ENCODE data around the gene PRR30. TPM values are rescaled to one million over a fixed set of nuclear protein-coding genes. Genes with fewer than 3 reads are reported as not detected.

PRR30 gene
- total RNA-seq, 3 donors from 2014 or later (not counting 1 experiment from before 2014, with no cell fraction given): not detected

DNA sequence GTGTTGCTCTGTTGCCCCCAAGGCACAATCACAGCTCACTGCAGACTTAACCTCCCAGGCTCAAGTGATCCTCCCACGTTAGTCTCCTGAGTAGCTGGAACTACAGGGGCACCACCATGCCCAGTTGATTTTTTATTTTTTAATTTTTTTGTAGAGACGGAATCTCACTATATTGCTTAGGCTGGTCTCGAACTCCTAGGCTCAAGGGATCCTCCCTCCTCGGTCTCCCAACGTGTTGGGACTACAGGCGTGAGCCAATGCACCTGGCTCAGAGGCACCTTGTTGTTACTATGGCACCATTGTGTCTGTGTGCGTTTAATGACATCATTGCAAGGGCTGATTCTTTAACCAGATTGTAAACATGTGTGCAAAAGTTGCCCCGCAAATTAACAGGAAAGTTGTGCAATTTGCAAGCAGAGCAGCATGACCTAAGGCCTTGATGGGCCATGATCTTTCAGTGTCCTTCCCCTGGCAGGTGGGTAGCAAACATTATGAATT, 32.2 kb upstream of the PRR30 start:
- Mint-ChIP-seq H3K27me3 (ENCODE audit: low read depth in 2 of 2) (peaks cover 7 to 9% of the 10 kb centered on the region in 2 donors), H3K9me3 (no peaks in the 10 kb centered on the region), H3K27ac (no peak overlapping the region), H3K4me3 (no peak overlapping the region), H3K36me3 (no peaks in the 10 kb centered on the region), H3K4me1 (peaks cover 0 to 5% of the 10 kb centered on the region in 2 donors)
- no peak for DNase-seq
- Histone ChIP-seq H3K27me3 (ENCODE audit: control insufficient read depth, insufficient read depth, low read length) (no peaks in the 10 kb centered on the region), H3K27ac (ENCODE audit: low read length) (no peak overlapping the region), H3K9me3 (ENCODE audit: control insufficient read depth, insufficient read depth, low read length) (no peaks in the 10 kb centered on the region), H3K4me1 (ENCODE audit: control insufficient read depth, insufficient read depth, low read length) (peaks cover 6% of the 10 kb centered on the region), H3K36me3 (ENCODE audit: control insufficient read depth, insufficient read depth, low read length) (no peaks in the 10 kb centered on the region), H3K4me3 (ENCODE audit: low read length) (no peak overlapping the region)
- intact Hi-C loops (cut with micrococcal nuclease): loop anchor here (5.0 kb wide), 1 partner anchor 111 kb away; the partner anchor contains the start of gene TRIM54
- WGBS (ENCODE audit: insufficient coverage): 88% methylated on average over 8 of the region's 8 CpGs
- TF ChIP-seq, protein P1, sequence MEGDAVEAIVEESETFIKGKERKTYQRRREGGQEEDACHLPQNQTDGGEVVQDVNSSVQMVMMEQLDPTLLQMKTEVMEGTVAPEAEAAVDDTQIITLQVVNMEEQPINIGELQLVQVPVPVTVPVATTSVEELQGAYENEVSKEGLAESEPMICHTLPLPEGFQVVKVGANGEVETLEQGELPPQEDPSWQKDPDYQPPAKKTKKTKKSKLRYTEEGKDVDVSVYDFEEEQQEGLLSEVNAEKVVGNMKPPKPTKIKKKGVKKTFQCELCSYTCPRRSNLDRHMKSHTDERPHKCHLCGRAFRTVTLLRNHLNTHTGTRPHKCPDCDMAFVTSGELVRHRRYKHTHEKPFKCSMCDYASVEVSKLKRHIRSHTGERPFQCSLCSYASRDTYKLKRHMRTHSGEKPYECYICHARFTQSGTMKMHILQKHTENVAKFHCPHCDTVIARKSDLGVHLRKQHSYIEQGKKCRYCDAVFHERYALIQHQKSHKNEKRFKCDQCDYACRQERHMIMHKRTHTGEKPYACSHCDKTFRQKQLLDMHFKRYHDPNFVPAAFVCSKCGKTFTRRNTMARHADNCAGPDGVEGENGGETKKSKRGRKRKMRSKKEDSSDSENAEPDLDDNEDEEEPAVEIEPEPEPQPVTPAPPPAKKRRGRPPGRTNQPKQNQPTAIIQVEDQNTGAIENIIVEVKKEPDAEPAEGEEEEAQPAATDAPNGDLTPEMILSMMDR (IDR thresholded peaks at IDR 0.05): no peak
- ATAC-seq: no peak

DNA sequence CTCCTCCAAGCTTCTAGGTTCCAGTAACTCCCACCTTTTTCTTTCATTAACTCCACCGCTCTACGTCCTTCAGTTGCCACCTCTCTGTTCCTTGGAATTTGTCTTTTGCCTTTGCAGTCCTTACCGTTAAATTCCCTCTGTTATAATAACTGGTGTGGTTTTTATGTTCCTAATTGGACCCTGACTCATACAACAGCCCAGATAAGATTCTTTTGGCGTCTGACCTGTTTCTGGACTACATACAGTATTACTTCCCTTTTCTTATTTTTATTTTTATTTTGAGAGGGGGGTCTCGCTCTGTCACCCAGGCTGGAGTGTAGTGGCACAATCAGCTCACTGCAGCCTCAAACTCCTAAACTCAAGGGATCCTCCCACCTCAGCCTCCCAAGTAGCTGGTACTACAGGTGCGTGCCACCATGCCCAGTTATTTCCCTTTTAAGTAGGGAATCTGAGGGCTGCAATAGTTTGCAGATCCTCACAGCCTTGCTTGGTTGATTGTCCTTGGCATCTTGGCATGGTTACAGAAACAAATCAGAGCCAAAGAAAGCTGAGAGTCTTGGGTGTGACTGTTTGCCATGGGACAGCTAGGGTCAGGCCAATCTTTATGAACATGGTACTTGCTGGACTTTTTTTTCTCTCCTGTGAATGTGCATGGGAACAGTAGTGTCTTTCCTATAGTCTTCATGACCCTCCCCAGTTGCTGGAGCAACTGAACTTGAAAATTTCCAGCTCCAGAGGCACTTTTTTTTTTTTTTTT, 31.5 kb upstream of the PRR30 start:
- peaks cover 6 to 7% of the 10 kb centered on the region in 2 donors for H3K27me3 Mint-ChIP-seq (ENCODE audit: low read depth in 2 of 2)
- no peak overlapping the region for H3K4me3 Mint-ChIP-seq
- TF ChIP-seq, protein P1 (IDR thresholded peaks at IDR 0.05): no peak
- intact Hi-C loops (cut with micrococcal nuclease): loop anchor here (5.0 kb wide), 1 partner anchor 112 kb away; the partner anchor contains the start of gene TRIM54
- 90% methylated on average over 3 of the region's 6 CpGs for WGBS (ENCODE audit: insufficient coverage)
- no peaks in the 10 kb centered on the region for H3K9me3 Mint-ChIP-seq
- DNase-seq (no peak), ATAC-seq (no peak)
- no peak overlapping the region for H3K27ac Mint-ChIP-seq
- Histone ChIP-seq H3K4me1 (ENCODE audit: control insufficient read depth, insufficient read depth, low read length) (peaks cover 6% of the 10 kb centered on the region), H3K4me3 (ENCODE audit: low read length) (no peak overlapping the region), H3K36me3 (ENCODE audit: control insufficient read depth, insufficient read depth, low read length) (no peaks in the 10 kb centered on the region), H3K27ac (ENCODE audit: low read length) (no peak overlapping the region), H3K27me3 (ENCODE audit: control insufficient read depth, insufficient read depth, low read length) (no peaks in the 10 kb centered on the region), H3K9me3 (ENCODE audit: control insufficient read depth, insufficient read depth, low read length) (no peaks in the 10 kb centered on the region)
- H3K36me3 Mint-ChIP-seq: no peaks in the 10 kb centered on the region
- peaks cover 0 to 5% of the 10 kb centered on the region in 2 donors for H3K4me1 Mint-ChIP-seq

DNA sequence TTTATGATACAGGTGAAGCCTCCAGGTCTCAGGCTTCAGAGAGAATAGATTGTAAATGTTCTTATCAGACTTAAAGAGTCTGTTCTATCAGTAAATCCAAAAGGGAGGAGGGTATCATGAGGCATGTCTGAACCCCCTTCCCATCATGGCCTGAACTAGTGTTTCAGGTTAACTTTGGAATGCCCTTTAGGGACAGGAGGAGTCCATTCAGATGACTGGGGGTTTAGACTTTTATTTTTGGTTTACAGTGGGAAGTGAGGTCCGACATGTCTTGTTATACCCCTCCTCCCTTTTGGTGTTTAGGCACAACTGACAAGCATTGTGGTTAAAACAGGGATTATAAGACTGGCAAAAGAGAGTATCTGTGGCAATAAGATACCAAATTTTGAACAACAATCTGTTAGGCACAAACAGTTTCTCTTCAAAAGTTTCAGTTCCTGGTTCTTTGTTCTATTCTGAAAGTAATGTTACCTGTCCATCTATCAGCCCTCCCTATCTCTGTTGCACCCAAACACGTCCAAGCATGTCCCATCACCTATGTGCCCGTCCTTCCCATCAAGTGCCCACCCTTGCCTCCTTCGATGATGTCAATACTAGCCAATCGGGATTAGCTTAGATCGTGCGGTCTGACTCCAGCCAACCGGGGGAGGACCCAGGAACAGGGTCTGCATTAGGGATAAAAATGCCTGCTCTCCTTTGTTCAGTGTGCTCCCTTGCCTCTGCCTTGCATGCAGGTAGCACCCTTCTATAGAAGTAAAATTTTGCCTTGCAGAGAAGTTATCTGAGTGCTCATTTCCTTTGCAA, 26.0 kb upstream of the PRR30 start:
- Mint-ChIP-seq H3K4me3 (no peak overlapping the region), H3K36me3 (no peaks in the 10 kb centered on the region), H3K27me3 (ENCODE audit: low read depth in 2 of 2) (peaks cover 0 to 3% of the 10 kb centered on the region in 2 donors), H3K9me3 (no peaks in the 10 kb centered on the region), H3K27ac (no peak overlapping the region), H3K4me1 (no peaks in the 10 kb centered on the region)
- ATAC-seq: no peak
- Histone ChIP-seq H3K27me3 (ENCODE audit: control insufficient read depth, insufficient read depth, low read length) (no peaks in the 10 kb centered on the region), H3K27ac (ENCODE audit: low read length) (no peak overlapping the region), H3K4me1 (ENCODE audit: control insufficient read depth, insufficient read depth, low read length) (peaks cover 5% of the 10 kb centered on the region), H3K9me3 (ENCODE audit: control insufficient read depth, insufficient read depth, low read length) (no peaks in the 10 kb centered on the region), H3K4me3 (ENCODE audit: low read length) (no peak overlapping the region), H3K36me3 (ENCODE audit: control insufficient read depth, insufficient read depth, low read length) (no peaks in the 10 kb centered on the region)
- intact Hi-C loops (cut with micrococcal nuclease): no loop called here
- TF ChIP-seq, protein P1 (IDR thresholded peaks at IDR 0.05): no peak
- 86% methylated on average over 8 of the region's 8 CpGs for WGBS (ENCODE audit: insufficient coverage)
- DNase-seq: no peak
